Bronchial epithelial cell (primary cell): Measurements from ENCODE around the gene TSGA10IP. TPM values are rescaled to one million over a fixed set of nuclear protein-coding genes. Genes with fewer than 3 reads are reported as not detected.

Experiments
- DNase-seq: peaks from one replicate; pipeline ENCODE4 v3.0.0-alpha.2; 2010; ENCODE audit warnings: low read depth
- FAIRE-seq: peaks from 2 replicates; lab custom pipeline; 2011; peaks lifted over from hg19 to GRCh38; lab: Jason Lieb, UNC
- H3K27me3 ChIP-seq: 2 replicates; pipeline ENCODE4 v1.5.1; 2011; ENCODE audit warnings: low read length; ENCODE audit not compliant: control insufficient read depth, insufficient read depth
- H3K36me3 ChIP-seq: 2 replicates; pipeline ENCODE4 v1.5.1; 2011; ENCODE audit warnings: low read length; ENCODE audit not compliant: control insufficient read depth, insufficient read depth
- H3K4me3 ChIP-seq: 2 replicates; pipeline ENCODE4 v1.5.1; 2011; ENCODE audit warnings: mild to moderate bottlenecking, low read depth, low read length, control low read depth
- total RNA-seq: library from RNA; depleted of rRNA; stranded (reverse); fragments of >200 nt; gene quantifications from 2 replicates; pipeline ENCODE4 v1.2.1, GENCODE V29; 2014
- TF ChIP-seq, protein P1 (sequence below): IDR thresholded peaks from 2 replicates; pipeline ENCODE4 v1.5.1; 2011; ENCODE audit warnings: mild to moderate bottlenecking, moderate library complexity, low read length, control low read depth, inconsistent platforms; ENCODE audit not compliant: insufficient read depth, severe bottlenecking

TSGA10IP gene
- total RNA-seq, 1 donor from 2014 or later, result not detected

DNA sequence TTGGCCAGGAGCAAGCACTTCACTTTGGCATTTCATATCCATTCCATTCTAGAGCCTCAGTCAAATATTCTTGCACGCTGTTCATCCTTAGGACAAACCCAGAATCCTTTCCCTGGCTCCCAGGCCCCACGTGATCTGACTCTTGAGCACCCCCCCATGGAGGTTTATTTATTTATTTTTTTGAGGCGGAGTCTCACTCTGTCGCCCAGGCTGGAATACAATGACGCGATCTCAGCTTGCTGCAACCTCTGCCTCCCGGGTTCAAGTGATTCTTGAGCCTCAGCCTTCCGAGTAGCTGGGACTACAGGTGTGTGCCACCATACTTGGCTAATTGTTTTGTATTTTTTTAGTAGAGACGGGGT is 12.7 kb upstream of the TSGA10IP start:
- Histone ChIP-seq H3K27me3 (no peaks in the 10 kb centered on the region), H3K36me3 (no peaks in the 10 kb centered on the region), H3K4me3 (no peak overlapping the region)
- FAIRE-seq, result no peak
- TF ChIP-seq, protein P1, sequence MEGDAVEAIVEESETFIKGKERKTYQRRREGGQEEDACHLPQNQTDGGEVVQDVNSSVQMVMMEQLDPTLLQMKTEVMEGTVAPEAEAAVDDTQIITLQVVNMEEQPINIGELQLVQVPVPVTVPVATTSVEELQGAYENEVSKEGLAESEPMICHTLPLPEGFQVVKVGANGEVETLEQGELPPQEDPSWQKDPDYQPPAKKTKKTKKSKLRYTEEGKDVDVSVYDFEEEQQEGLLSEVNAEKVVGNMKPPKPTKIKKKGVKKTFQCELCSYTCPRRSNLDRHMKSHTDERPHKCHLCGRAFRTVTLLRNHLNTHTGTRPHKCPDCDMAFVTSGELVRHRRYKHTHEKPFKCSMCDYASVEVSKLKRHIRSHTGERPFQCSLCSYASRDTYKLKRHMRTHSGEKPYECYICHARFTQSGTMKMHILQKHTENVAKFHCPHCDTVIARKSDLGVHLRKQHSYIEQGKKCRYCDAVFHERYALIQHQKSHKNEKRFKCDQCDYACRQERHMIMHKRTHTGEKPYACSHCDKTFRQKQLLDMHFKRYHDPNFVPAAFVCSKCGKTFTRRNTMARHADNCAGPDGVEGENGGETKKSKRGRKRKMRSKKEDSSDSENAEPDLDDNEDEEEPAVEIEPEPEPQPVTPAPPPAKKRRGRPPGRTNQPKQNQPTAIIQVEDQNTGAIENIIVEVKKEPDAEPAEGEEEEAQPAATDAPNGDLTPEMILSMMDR, result no peak
- no peak for DNase-seq

DNA sequence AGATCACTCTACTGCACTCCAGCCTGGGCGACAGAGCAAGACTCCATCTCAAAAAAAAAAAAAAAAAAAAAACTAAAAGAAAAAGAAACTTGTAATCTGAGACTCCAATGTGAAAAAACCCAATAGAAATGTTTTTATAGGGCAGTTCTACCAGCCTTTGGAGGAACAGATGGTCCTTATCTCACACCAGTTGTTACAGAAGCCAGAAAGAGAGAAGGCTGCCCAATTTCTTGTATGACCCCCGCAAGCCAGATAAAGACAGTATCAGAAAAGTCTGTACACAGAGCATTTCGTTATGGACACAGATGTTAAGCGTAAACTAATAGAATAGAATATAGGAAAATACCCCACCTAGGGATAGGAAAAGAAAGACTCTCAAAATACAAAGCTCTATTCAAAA is 11.3 kb upstream of the TSGA10IP start:
- TF ChIP-seq, protein P1, result no peak
- FAIRE-seq (no peak), DNase-seq (no peak)

DNA sequence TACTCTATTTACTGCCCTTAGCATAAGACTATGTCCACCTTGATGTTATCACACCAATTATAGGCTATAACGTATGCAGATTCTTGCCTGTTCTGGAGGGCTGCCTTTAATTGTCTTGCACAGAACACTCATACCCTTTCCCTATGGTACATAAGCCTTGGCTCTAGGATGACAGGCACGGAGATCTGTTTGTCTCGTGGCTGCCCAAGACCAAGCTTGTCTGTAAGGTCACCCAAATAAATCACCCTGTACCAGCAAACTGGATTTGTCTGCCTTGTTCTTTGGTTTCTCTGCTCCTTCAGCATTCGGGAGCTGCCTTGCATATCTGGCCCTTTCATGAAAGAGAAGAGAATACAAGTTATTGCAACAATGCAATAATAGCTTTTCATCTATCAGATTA is 7.5 kb upstream of the TSGA10IP start:
- no peak overlapping the region for H3K4me3 ChIP-seq
- H3K27me3 ChIP-seq, result no peaks in the 10 kb centered on the region
- no peak for FAIRE-seq
- no peak for DNase-seq
- TF ChIP-seq, protein P1, result no peak
- H3K36me3 ChIP-seq, result no peaks in the 10 kb centered on the region

More for the DNA sequence above, 11.3 kb upstream of the TSGA10IP start:
- Histone ChIP-seq H3K4me3 (no peak overlapping the region), H3K36me3 (no peaks in the 10 kb centered on the region), H3K27me3 (no peaks in the 10 kb centered on the region)

DNA sequence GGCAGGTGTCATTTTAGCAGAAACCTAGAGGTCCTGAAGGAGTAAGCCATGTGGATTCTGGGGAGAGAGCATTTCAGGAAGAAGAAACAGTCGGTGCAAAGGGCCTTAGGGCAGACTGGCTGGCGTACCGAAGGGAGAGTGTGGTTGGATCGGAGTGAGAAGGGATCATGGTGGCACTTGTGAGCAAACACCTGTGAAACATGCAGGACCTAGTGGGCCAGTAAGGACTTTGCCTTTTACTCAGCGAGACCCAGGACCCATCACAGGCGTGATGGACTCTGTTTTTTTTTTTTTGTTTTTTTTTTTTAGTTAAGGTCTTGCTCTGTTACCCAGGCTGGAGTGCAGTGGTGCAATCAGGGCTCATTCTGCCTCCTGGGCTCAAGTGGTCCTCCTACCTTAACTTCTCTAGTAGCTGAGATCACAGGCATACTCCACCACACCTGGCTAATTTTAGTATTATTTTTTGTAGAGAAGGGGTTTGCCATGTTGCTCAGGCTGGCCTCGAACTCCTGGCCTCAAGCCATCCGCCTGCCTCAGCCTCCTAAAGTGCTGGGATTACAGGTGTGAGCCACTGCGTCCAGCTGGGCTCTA is 3.5 kb upstream of the TSGA10IP start:
- DNase-seq (no peak), FAIRE-seq (no peak)
- no peaks in the 10 kb centered on the region for H3K36me3 ChIP-seq
- no peak overlapping the region for H3K4me3 ChIP-seq
- no peaks in the 10 kb centered on the region for H3K27me3 ChIP-seq
- TF ChIP-seq, protein P1, result no peak

DNA sequence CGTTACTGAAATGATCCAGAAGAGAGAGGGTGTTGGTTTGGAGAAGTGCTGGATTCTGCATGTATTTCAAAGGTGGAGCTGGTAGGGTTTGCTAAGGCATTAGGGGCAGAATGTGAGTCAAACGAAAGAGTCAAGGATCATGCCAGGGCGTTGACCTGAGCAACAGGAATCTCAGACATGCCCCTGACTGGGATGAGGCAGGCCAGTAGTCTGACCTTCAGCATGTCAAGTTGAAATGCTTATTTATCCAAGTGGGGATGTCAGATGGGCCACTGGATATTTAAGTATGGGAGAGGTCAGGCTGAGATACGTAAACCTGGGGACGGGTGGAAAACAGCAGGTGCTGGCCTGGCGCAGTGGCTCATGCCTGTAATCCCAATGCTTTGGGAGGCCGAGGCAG is 2.7 kb upstream of the TSGA10IP start:
- H3K4me3 ChIP-seq, result no peak overlapping the region
- TF ChIP-seq, protein P1, result no peak
- no peak for DNase-seq
- H3K36me3 ChIP-seq, result no peaks in the 10 kb centered on the region
- no peak for FAIRE-seq
- H3K27me3 ChIP-seq, result no peaks in the 10 kb centered on the region

DNA sequence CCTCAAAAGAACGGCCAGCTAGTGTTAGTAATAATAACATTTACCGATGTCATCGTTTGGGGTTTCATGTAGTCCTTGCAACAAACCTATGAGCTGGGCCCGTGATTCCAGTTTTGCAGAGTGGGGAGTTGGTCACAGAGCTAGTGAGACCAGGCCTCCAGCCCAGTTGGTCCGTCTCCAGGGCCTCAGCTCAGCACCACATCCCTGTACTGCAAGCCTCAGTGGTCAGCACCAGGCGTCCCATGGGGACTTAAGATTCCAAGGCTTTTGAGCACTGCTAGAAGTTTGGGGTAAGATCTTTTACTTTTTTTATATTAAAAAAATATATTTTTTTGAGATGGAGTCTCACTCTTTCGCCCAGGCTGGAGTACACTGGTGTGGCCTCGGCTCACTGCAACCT is 1.1 kb upstream of the TSGA10IP start:
- Histone ChIP-seq H3K4me3 (no peak overlapping the region), H3K27me3 (no peaks in the 10 kb centered on the region), H3K36me3 (no peaks in the 10 kb centered on the region)
- FAIRE-seq (no peak), DNase-seq (no peak)
- TF ChIP-seq, protein P1, result no peak
